Panc1 (cell line): ENCODE measurements around the gene CPLANE2. TPM values are rescaled to one million over a fixed set of nuclear protein-coding genes. Genes with fewer than 3 reads are reported as not detected.
A peak's percentile ranks its signal among the peaks of the same experiment; 100 is the strongest.

ENCODE experiments used
- ATAC-seq: fragments of 200-7000 bp; cut with Tn5 transposase; 2 replicates; pipeline ENCODE4 v1.9.1; 2020; ENCODE audit warnings: mild to moderate bottlenecking, moderate library complexity
- BruUV-seq: library from RNA; stranded (reverse); fragments of 400-500 nt; replicated peaks from 2 replicates; lab custom pipeline; 2021; lab: Mats Ljungman, UMichigan
- CTCF ChIA-PET: fragments of 300-600 bp; sonication (Branson Sonifier 250); formaldehyde crosslinking; loops from one replicate; lab custom pipeline; 2022; ENCODE audit warnings: antibody characterized with exemption; lab: Charles Lee
- POLR2A ChIA-PET: fragments of 300-600 bp; sonication (Branson Sonifier 250); formaldehyde crosslinking; loops from one replicate; lab custom pipeline; 2022; ENCODE audit warnings: antibody characterized with exemption; lab: Charles Lee
- DNase-seq: peaks from one replicate; pipeline ENCODE4 v3.0.0-alpha.2; 2010; ENCODE audit warnings: low read depth, low spot score
- H3K27ac ChIP-seq: 2 replicates; pipeline ENCODE4 v1.5.1; 2011; ENCODE audit warnings: mild to moderate bottlenecking, low read length, inconsistent platforms
- H3K27me3 ChIP-seq: fragments of 200-500 bp; sonication (Bioruptor generic); 2 replicates; pipeline ENCODE4 v1.6.0; 2014; ENCODE audit warnings: low read length, inconsistent platforms; ENCODE audit not compliant: control insufficient read depth, insufficient read depth
- H3K36me3 ChIP-seq: fragments of 200-500 bp; sonication (Bioruptor generic); 2 replicates; pipeline ENCODE4 v1.5.1; 2014; ENCODE audit warnings: inconsistent platforms, mild to moderate bottlenecking, low read length, moderate library complexity; ENCODE audit not compliant: control insufficient read depth, insufficient read depth
- H3K4me1 ChIP-seq: 2 replicates; pipeline ENCODE4 v1.5.1; 2011; ENCODE audit warnings: inconsistent platforms, mild to moderate bottlenecking, low read length, moderate library complexity; ENCODE audit not compliant: control insufficient read depth, insufficient read depth
- H3K4me3 ChIP-seq, 2 experiments: 2 replicates each; pipeline ENCODE4 v1.5.1; 2011 to 2012; ENCODE audit warnings: low read depth in 2 of 2, low read length in 2 of 2, mild to moderate bottlenecking in 2 of 2, inconsistent platforms in 1 of 2, moderate library complexity in 1 of 2
- H3K9me3 ChIP-seq: fragments of 200-500 bp; sonication (Bioruptor generic); 2 replicates; pipeline ENCODE4 v1.5.1; 2014; ENCODE audit warnings: low read depth, mild to moderate bottlenecking, inconsistent platforms, low read length, moderate library complexity; ENCODE audit not compliant: control insufficient read depth, insufficient read depth
- CTCF ChIP-seq: fragments of 450-650 bp; IDR thresholded peaks from 2 replicates; pipeline ENCODE4 v1.5.1; 2017; ENCODE audit warnings: mild to moderate bottlenecking
- POLR2AphosphoS5 ChIP-seq: IDR thresholded peaks from 2 replicates; pipeline ENCODE4 v1.6.1; 2012; ENCODE audit warnings: mild to moderate bottlenecking, low read depth, low read length, moderate library complexity
- SIN3A ChIP-seq: IDR thresholded peaks from 2 replicates; pipeline ENCODE4 v1.6.1; 2012; ENCODE audit warnings: low read depth, mild to moderate bottlenecking, low read length, moderate library complexity, borderline replicate concordance; ENCODE audit not compliant: insufficient read depth
- TCF7L2 ChIP-seq: IDR thresholded peaks from 2 replicates; pipeline ENCODE4 v1.6.1; 2011; ENCODE audit warnings: mild to moderate bottlenecking, low read depth, low read length, inconsistent platforms
- in situ Hi-C: cut with HindIII; loops from 2 replicates; pipeline ENCODE4 v1.10.0; 2016; ENCODE audit warnings: low sequenced_read_pairs, low pct_unique_long_range_greater_than_20kb
- intact Hi-C: fragments of 100-400 bp; cut with micrococcal nuclease; formaldehyde crosslinking; loops from one replicate; pipeline ENCODE4 v1.10.0; 2022; ENCODE audit not compliant: unreplicated experiment
- total RNA-seq: library from RNA; stranded (reverse); gene quantifications from one replicate; pipeline ENCODE4 v1.2.1, GENCODE V29; 2021; ENCODE audit not compliant: unreplicated experiment
- TF ChIP-seq, protein P1 (sequence below), 2 experiments: IDR thresholded peaks; 2 replicates each; pipeline ENCODE4 v1.6.1; 2011 to 2012; ENCODE audit warnings: low read depth in 2 of 2, control low read depth in 1 of 2, low read length in 1 of 2, mild to moderate bottlenecking in 1 of 2, moderate library complexity in 1 of 2; ENCODE audit not compliant: insufficient read depth in 1 of 2

The CPLANE2 gene
- total RNA-seq, 1 experiment from 2014 or later = 17.8 TPM

- in situ Hi-C loops = no loop called here
- no peaks in the 10 kb centered on the region for H3K4me1 ChIP-seq
- DNase-seq = no peak
- no peak for ATAC-seq
- no peak for TF ChIP-seq SIN3A
- no peak for TF ChIP-seq CTCF
- TF ChIP-seq, protein P1, sequence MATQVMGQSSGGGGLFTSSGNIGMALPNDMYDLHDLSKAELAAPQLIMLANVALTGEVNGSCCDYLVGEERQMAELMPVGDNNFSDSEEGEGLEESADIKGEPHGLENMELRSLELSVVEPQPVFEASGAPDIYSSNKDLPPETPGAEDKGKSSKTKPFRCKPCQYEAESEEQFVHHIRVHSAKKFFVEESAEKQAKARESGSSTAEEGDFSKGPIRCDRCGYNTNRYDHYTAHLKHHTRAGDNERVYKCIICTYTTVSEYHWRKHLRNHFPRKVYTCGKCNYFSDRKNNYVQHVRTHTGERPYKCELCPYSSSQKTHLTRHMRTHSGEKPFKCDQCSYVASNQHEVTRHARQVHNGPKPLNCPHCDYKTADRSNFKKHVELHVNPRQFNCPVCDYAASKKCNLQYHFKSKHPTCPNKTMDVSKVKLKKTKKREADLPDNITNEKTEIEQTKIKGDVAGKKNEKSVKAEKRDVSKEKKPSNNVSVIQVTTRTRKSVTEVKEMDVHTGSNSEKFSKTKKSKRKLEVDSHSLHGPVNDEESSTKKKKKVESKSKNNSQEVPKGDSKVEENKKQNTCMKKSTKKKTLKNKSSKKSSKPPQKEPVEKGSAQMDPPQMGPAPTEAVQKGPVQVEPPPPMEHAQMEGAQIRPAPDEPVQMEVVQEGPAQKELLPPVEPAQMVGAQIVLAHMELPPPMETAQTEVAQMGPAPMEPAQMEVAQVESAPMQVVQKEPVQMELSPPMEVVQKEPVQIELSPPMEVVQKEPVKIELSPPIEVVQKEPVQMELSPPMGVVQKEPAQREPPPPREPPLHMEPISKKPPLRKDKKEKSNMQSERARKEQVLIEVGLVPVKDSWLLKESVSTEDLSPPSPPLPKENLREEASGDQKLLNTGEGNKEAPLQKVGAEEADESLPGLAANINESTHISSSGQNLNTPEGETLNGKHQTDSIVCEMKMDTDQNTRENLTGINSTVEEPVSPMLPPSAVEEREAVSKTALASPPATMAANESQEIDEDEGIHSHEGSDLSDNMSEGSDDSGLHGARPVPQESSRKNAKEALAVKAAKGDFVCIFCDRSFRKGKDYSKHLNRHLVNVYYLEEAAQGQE (IDR thresholded peaks at IDR 0.05; ENCODE audit: insufficient read depth in 1 of 2, low read depth in 2 of 2, low read length in 1 of 2) = no peak
- TF ChIP-seq POLR2AphosphoS5 = no peak
- TF ChIP-seq TCF7L2 = no peak
- H3K27me3 ChIP-seq = no peaks in the 10 kb centered on the region
- POLR2A ChIA-PET = no interaction called here
- intact Hi-C loops = no loop called here
- H3K36me3 ChIP-seq = no peaks in the 10 kb centered on the region; the same call in 1 of the 2 replicates
- H3K9me3 ChIP-seq = no peaks in the 10 kb centered on the region
- BruUV-seq = no TSS peak
- no peak overlapping the region for H3K4me3 ChIP-seq
- H3K27ac ChIP-seq = no peak overlapping the region
- CTCF ChIA-PET = no interaction called here
Observed at GRCh38 chr1:16199700-16200099, 37.3 kb downstream of the CPLANE2 start.

- TSS peak; percentile 59 for BruUV-seq
- POLR2A ChIA-PET = no interaction called here
- in situ Hi-C loops (no loop called here), intact Hi-C loops (no loop called here)
- TF ChIP-seq, protein P1 (IDR thresholded peaks at IDR 0.05; ENCODE audit: insufficient read depth in 1 of 2, low read depth in 2 of 2, low read length in 1 of 2) = no peak
- no peak for TF ChIP-seq TCF7L2
- no peak for TF ChIP-seq POLR2AphosphoS5
- no peak for TF ChIP-seq SIN3A
- TF ChIP-seq CTCF = no peak
- Histone ChIP-seq H3K27me3 (no peaks in the 10 kb centered on the region), H3K27ac (no peak overlapping the region), H3K4me3 (no peak overlapping the region), H3K36me3 (no peaks in the 10 kb centered on the region), H3K4me1 (no peaks in the 10 kb centered on the region), H3K9me3 (no peaks in the 10 kb centered on the region)
- DNase-seq (no peak), ATAC-seq (0 out of 2 replicates have a peak, but pooled peaks have one; percentile 33)
- CTCF ChIA-PET = no interaction called here
Observed at GRCh38 chr1:16199157-16199501, 37.9 kb downstream of the CPLANE2 start.
